COR-L47 (cell line): ENCODE measurements around the gene MAPKAP1.
A peak's percentile ranks its signal among the peaks of the same experiment; 100 is the strongest.

Source experiments
- DNase-seq: peaks from one replicate; lab custom pipeline; 2025; lab: John Stamatoyannopoulos, UW

The MAPKAP1 gene

DNA sequence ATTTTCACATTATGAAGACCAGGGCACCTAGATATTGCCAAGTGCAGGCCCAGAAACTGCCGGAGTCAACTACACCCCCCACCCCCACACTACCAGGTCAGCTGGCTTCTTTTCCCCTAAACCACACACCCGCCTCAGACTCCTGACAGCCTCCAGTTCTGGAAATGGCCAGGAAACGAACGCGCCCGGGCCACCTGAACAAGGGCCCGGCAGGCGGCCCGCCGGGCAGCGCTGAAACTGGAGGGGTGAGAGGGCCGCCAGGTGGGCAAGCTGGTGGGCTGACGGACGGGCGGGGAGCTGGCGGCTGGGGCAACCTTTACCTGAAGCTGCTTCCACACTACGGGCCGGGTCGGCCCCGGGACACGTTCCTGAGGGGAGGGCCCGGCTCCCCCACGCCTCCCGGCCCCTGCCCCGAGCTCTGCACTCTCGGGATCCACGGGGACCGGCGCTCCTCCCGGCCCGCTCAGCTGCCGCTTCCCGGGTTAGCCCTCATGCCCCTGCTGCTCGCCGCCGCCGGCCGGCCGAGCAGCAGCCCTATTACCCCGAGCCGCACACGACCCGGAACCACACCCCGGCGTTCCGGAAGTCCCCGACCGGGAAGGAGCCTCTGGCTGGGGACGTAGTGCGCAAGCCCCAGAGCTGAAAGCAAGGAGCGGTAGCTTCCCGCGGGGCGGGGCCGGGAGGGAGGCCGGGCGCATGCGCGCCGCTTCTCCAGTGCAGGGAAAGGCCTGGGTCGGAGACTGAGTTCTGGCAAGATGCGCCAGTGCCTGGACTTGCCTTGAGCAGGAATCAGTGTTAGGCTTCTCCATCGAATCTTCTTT is at the start of gene MAPKAP1:
TSS of gene MAPKAP1 (minus strand) at position 558 of the 821 bp plus-strand sequence. CDS start 34,634 bp downstream, outside the sequence.
- DNase-seq = peak; percentile 93

DNA sequence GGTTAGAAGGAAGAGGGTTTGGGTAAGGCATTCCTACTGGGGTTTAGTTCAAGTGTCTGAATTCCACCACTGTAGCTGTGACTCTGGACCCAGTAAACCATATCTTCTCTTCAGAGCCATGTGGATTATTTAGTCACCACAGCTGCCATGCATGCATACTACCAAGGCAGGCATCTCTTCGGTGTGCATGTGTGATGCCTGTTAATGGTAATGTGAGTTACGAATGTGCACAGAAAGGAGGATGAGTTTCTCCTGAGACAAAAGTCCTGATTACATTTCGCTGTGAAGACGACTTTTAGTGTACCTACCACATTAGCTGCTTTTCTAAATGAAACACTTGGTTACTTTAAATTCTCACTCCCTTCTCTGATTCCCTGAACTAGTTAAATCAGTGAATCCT is 49.5 kb upstream of the MAPKAP1 start:
- no peak for DNase-seq

DNA sequence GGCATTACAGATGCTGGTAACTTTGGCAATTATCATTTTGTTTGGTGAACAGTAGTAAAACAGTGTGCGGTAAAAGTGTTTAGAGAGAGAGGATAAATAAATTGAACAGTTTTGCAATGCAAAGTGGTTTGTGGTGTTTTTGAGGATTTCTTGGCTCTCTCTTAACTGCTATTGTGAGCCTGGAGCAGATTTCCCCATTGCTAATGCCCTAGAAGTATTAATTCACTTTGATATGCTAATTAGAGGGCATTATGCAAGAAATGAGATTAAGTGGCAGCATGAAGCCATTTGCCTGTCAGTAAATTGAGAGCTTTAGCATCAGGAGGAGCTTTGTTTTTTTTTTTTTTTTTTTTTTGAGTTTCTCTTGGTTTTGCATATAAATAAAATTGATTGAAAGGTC is 48.3 kb upstream of the MAPKAP1 start:
- no peak for DNase-seq

DNA sequence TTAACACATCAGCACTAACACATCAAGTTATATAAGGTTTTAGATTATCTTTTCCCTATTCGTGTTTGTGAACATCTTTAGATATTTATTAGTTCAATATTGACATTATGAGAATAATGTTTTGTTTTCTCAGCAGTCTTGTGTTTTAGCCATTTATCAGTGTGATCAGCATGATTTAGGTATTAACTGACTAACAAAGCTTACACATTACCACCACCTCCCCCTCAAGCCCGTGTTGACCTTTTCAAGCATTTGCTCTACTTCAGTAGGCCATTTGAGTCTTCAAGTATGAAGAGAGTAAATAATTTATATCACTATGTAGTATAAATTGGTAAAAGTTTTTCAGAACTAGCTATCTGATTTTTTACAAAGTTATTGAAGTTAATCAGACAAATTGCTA is 47.1 kb upstream of the MAPKAP1 start:
- no peak for DNase-seq

DNA sequence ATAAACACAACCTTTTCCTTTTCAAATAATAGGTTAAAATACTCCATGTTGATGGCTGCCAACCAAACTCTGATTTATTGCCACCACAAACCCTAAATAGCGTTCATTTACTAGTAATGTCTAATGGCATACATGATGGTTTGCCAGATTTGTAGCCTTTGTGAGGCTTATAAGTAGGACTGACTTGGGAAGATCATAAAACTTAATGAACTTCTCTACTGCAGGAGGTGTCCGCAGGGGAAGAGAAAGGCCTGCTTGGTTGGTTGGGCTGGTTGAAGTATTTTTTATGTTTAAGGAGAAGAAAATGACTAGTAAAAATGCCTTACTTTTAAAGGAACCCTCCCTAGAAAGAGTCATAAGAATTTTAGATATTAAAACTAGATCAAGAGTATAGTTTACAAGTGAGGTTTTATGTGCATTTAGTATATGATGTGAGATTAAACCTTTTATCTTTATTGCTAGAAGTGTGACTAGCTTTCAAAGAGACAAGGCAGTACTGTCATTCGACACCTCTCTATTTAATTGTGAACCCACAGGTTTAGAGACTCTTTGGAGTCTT is 45.1 kb upstream of the MAPKAP1 start:
- DNase-seq = no peak

DNA sequence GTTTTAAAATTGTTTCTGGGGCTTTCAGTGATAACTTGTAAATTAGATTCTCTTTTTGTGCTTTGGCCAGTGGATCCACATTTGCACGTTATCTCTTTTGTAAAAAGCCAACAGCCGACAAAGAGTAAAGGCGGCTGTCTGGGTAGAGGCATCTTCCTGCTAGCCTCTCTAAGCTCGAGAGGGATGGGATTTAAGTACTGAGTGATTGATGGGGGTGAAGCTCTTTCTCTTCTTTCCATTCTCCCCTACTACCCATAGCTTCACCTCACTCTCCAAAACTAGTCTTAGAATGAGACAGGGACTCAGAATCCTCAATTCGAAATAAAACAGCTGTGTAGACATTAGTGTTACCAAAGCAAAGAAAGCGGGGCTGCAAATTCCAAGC is 43.6 kb upstream of the MAPKAP1 start:
- no peak for DNase-seq

DNA sequence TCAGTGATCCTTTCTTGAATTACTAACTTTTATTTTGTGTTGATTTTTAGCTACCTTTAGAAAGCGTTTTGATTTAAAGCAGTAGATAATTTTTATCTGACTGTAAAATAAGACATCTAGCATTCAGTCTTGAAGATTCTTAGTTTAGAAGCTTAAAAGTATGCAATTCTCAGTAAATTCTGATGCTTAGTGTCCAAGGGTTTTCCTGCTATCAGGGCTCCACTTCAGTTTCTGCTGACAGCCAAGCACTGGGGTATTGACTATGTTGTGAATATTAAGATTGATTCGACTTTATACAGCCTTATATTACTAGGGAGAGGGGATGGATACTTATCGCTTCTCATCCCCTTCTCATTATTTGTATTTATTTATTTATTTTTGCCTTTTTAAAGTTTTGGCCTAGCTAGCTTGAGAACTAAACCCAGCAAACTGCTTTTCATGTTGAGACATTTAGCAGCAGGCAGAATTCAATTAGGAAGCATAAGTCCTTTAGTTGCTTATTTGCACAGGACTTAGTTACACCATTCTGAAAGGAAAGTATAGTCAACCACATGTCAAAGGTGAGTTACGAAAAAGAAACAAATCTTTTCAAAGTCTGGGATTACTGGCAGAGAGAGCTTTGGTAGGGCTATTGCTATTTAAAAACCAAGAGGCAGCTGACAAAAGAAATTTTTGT is 43.1 kb upstream of the MAPKAP1 start:
- DNase-seq = no peak

DNA sequence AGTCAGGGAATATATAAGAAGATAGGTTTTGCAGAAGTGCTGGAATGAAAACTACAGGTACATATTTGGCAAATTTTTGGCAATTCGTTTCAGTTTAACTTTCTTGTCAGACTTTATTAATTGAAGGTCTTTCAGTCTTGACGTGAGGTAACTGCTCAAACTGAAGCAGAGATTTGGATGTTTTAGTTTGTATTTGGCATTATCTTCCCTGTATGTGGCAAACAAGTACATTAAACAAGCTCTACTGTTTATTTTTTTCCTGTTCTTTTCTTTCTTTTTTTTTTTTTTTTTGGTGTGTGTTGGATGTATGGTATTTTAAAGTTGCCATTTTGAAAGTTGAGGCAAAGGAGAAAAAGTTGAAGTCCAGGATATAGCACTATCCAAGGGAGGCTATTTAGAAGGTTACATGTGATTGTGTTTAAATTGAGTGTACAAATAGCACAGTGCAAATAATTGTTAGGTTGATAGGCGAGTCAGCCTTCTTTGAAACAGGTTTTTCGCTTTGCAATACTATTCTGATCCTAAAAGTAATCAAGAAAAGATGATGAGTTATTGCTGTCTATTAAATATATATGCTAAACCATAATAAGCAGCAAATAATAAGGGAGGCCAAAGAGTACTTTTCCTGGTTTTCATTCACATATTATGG is 42.4 kb upstream of the MAPKAP1 start:
- no peak for DNase-seq

DNA sequence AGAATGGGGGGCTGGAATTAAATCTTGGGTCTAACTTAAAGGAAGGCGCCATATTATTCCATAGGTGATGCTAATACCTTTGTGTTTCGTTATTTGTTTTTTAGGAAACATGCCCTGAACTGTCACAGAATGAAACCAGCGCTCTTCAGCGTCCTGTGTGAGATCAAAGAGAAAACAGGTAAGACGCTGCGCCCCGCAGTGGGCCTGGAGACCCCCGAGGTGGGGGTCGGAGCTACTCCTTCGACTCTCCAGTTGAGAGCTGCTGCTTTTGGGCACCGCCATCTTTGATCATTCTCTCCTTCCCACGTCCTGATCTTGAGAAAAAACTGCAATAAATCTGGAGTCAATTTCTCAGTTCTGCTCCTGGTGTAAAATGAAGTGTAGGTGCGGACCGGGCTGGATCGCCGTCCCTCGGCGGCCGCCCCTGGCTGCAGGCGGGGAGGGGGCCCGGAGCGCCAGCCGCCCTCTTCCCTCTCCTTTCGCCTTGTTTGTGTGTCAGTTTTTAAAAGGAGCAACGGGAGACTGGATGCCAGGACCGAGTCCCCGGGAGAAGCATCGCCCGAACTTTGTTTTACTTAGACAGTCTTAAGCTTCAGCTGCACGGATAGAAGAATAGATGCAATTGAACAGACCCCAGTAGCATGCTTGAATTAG is 41.6 kb upstream of the MAPKAP1 start:
- no peak for DNase-seq

DNA sequence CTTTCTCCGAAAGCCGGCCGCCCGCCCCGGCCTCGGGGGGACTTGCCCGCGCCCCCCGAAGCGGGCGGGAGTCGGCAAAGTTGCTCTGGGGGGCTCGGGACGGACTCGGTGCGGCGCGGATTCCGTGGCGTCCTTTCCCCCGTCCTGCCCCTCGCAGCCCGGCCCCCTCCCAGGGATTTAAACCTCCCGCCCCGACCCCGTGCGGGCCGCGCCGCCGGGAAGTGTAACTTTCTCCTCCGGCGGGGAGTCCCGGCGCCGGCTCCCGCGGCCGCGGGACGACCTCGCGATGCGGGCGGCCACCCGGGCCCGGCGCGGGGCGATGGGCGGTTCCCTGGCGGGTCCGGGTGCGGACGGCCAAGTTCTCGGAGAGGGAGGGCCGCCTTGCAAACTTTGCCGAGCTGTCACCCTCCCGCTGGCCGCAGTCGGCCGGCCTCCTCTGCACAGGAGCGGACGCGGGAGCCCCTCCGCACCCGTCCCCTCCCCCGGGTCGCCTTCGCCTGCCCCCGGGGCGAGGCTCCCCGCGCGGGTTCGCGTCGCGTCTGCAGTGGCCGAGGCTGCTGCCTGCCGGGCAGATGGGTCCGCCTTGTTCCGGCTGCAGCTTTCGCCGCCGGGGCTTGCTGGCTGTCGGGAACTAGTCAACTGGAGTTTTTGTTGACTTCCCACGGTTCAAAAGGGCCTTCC is 40.9 kb upstream of the MAPKAP1 start:
- no peak for DNase-seq

DNA sequence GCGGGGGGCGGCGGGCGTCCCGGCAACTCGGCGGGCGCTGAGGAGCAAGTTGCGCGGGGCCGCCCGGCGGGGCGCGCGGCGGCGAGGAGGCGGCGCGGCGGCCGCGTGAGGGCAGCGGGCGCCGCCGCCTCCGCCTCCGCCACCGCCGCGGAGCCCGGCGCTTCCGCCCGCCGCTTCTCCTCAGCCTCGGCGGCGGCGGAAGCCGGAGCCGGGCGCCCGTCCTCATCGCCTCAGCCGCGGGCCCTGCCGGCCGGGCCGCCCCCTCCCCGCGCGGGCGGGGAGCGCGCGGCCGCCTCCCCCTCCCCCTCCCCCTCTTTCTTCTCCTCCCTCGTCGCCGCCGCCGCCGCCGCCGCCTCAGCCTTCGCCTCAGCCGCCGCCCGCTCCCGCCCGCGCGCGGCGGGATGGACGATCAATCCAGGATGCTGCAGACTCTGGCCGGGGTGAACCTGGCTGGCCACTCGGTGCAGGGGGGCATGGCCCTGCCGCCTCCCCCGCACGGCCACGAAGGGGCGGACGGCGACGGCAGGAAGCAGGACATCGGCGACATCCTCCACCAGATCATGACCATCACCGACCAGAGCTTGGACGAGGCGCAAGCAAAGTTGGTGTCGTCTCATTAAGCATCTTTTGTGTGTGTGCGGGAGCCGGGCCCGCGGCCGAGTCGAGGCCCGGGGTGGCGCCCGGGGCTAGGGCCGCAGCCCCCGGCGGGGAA is 40.2 kb upstream of the MAPKAP1 start, which contains the start of gene PBX3:
TSS of gene PBX3 (plus strand) at position 321 of the 712 bp plus-strand sequence.
- peak; percentile 36 for DNase-seq

DNA sequence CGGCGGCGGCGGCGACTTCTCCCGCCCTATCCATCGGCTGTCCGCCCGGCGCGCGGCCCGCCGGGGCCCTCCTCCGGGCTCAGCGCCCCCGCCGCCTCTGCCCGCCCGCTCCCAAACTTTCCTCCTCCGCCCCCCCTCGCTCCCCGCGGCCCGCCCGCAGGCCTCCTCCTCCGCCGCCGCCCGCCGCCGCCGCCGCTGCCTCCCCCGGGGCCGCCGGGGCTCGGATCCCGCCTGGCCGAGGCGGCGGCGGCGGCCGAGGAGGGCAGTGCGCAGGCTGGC is 39.7 kb upstream of the MAPKAP1 start:
- DNase-seq = no peak

DNA sequence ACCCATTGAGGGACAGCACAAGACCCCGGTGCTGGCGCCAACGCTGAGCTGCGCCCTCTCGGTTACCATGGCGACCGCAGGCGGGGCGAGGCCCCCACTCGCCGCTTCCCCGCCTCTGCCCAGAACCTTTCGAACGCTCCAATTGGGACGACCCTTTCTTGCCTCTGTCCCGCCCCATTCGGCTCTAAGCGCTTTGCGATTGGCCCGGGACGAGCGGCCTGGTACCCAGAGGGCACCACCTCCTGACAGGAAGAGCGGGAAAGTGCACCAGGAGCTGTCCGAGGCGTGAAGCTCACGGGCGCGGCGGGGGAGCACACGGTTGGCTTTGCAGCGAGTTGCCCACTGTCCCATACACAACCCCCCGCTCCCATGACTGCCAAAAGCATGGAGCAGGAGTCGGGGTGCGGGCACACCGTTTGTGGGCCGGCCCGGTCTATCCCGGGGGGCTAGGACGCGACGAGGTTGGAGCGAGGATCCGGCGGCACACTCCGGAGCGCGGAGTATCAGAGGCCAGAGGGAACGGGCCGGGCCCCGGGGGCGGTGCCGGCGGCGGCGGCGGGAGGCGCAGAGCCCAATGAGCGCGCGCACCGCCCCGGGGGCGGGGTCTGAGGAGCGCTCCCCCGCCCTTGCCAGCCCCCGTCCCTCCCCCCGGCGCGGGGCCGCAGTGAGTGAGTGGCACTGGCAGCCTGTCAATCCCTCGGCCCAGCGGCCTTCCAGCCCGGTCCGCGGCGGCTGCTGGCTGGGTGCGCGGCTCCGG is 39.2 kb upstream of the MAPKAP1 start:
- peak; percentile 96 for DNase-seq

DNA sequence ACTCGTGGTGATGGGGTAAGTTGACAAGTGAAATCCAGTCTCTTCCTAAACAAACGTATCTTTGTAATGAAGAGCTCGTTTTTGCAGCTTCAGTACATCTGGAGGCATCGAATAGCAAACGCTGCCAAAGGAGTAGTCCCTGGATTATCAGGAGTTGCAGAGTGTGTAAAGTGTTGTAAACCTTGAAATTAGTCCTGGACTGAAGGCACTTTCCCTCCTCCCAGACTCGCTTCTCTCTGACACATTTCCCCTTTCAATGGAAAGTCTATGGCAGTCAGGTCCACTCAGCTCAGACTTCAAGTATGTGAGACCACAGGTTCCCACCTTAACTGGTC is 38.6 kb upstream of the MAPKAP1 start:
- DNase-seq = no peak

DNA sequence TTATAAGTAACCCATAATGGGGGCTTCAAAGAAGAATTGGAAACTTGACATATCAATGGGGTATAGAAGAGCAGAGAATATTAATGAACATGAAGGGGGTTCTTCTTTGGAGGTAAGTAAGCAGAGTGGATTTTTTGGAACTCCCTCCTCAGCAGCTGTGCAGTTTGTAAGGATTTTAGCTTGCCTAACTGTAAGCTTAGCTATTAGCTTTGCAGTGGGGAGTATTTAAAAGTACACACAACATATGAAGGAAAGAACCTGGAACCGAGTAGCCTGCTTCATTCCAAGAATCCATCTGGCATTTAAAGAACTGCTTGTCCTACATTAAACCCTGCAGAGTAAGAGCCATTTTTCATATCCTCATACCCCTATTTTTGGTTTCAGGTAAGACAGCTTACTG is 38.0 kb upstream of the MAPKAP1 start:
- no peak for DNase-seq

DNA sequence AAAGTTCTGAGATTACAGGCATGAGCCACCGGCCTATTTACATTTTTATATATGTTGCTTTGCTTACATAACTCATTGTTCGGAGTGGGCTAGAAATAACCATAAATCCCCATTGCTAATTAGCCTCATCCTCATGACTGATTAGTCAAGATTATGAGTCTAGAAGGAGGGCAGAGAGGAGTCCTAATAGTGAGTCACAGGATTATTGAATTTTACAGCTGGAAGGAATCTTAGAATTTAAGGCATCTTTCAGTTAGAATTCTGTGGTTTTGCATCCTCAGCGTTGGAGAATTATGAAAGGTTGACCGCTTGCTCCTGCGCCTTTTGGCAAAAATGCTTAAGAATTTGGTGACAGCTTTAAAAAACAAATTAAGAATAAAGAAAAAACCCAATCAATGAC is 37.6 kb upstream of the MAPKAP1 start:
- no peak for DNase-seq

DNA sequence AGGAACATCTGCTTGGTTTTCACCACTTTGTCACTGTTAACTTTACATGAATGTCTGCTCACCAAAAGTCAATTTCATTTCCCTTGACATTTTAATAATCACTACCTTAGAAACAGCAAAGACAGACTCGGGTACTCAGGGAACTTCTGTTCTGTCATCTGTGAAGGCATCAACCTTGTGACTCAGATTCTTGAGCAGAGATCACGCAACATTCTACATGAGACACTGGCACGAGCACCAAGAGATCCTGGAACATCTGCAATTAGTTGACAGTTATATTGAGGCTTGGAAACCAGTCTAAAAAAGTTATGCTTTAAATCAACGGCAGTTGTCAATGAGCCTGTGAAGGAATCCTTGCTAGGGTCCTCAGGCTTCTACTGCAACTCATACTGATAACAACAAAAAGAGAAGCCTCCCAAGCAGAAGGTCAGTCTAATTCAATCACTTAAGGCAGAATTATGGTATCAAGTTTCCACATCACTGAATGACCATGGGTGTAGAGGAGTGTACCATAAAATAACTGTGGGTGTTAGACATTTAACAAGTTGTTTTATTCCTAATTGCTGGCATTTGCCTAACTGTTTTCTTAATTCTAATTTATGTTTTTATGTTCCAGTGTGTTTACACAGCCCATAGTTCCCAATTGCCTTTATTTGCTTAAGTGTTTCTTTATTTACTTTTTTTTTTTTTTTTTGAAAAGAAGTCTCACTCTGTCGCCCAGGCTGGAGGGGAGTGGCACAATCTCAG is 36.8 kb upstream of the MAPKAP1 start:
- DNase-seq = no peak

DNA sequence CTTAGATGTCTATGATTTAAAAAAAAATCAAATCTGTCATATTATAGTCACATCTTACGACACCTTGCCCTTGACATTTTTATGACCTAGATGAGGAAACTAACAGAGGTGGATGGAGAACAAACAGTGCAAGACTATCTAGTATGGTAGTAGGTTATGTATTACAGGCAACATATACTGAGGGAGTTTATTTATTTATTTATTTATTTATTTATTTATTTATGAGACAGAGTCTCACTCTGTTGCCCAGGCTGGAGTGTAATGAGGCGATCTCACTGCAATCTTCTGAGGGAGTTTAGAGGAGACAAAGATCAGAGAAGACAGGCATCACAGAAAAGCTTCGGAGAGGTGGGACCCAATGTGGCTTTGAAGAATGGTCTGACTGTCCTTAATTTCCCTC is 35.6 kb upstream of the MAPKAP1 start:
- no peak for DNase-seq

DNA sequence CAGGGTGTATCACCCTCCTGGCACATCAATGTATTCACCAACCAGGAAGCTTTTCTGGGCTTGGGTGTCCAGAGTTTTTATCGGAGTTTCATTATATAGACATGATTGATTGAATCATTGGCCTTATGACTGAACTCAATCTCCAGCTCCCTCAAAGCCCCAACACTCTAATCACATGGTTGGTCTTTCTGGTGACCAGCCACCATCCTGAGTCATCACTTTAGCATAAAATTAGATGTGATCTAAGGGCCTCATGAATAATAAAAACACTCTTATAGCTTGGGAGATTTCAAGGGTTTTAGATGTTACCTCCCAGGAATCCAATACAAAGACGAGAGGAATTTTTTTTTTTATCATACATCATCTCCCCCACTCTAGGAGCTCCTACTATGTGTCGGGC is 32.4 kb upstream of the MAPKAP1 start:
- no peak for DNase-seq

DNA sequence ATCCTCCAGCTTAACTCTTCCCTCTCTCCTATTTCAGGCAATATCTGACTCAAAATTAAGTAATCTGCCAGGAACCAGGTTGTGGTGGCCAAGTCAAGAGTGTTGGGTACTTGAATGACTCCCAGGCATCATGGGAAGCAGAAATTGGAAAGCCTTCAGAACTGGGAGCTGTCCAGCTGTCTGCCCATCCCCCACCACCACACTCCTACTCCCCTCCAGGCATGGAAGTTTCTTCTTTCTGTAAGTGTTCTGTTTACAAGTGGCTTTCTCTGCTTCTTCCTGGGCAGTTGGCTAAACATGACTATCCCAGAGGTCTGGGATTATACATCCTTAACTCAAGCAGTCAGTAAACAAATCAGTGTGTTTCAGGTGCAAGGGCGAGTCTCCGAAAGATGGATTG is 25.6 kb upstream of the MAPKAP1 start:
- DNase-seq = no peak
